Endometrium (tissue), 2 donors: ENCODE data around the gene TAF11L13.
"Not testable (repeated sequence)": the region's sequence is repeated elsewhere in the genome, so short reads cannot be mapped to it uniquely, and the experiment has no call there.

ENCODE experiments used
- FAIRE-seq: peaks from 2 replicates; lab custom pipeline; 2012; peaks lifted over from hg19 to GRCh38; lab: Jason Lieb, UNC
- donor health status: control.
- donor health status: control.

TAF11L13 gene

DNA sequence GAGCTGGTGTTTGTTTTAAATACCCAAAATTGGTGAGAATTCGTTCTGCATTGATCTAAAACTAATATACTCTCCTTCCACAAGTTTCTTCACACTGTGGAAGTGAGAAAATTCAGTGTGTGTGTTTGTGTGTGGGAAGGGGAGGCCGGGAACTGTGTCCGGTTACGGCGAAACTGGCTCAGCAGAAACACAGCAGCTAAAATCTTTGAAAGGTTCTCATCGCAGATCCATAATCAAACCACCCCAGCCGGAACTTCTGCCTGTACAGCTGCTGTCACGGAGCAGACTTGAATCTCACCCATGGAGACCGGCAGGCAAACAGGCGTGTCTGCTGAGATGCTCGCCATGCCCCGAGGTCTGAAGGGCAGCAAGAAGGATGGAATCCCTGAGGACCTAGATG, at the start of gene TAF11L13:
Gene TAF11L13, plus strand, starts transcription at position 301 of the 400 bp plus-strand sequence.
- not testable (repeated sequence) for FAIRE-seq

- FAIRE-seq = not testable (repeated sequence)
Measured at GRCh38 chr5:17585658-17586057, 46.2 kb upstream of the TAF11L13 start, which contains the start of gene TAF11L7. Gene TAF11L7, minus strand, starts transcription at chr5:17585758.

DNA sequence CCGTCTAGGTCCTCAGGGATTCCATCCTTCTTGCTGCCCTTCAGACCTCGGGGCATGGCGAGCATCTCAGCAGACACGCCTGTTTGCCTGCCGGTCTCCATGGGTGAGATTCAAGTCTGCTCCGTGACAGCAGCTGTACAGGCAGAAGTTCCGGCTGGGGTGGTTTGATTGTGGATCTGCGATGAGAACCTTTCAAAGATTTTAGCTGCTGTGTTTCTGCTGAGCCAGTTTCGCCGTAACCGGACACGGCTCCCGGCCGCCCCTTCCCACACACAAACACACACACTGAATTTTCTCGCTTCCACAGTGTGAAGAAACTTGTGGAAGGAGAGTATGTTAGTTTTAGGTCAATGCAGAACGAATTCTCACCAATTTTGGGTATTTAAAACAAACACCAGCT, 41.0 kb upstream of the TAF11L13 start, which contains the start of gene TAF11L8:
Gene TAF11L8, minus strand, starts transcription at position 101 of the 400 bp plus-strand sequence.
- FAIRE-seq = not testable (repeated sequence)

DNA sequence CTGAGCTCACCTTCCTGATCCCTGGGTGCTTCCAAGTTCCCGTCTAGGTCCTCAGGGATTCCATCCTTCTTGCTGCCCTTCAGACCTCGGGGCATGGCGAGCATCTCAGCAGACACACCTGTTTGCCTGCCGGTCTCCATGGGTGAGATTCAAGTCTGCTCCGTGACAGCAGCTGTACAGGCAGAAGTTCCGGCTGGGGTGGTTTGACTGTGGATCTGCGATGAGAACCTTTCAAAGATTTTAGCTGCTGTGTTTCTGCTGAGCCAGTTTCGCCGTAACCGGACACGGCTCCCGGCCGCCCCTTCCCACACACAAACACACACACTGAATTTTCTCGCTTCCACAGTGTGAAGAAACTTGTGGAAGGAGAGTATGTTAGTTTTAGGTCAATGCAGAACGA, 37.6 kb upstream of the TAF11L13 start, which contains the start of gene TAF11L9:
Gene TAF11L9, minus strand, starts transcription at position 140 of the 400 bp plus-strand sequence.
- FAIRE-seq = not testable (repeated sequence)

GRCh38 chr5:17597728-17598127, 34.2 kb upstream of the TAF11L13 start, which contains the start of gene TAF11L10:
Gene TAF11L10, minus strand, starts transcription at chr5:17597828.
- not testable (repeated sequence) for FAIRE-seq

DNA sequence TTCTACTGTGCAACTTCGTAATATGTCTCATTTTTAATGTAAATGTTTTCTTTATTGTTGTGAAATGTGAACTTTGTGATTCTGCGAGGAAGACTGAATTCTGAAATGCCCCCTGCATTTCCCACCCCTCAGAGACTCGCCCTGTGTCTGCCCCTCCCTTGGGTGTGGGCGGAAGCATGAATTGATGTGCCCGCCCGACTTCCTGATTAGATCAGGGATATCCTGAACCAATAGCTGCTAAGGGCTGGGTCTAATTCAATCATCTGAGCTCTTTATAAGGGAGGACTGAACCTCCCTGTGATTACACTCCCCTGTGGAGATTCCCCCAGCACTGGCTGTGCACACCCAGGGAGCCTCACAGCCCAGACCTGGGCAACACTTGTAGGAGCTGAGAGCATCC, 28.0 kb upstream of the TAF11L13 start, which contains the start of gene TAF11L11:
Gene TAF11L11, plus strand, starts transcription at position 304 of the 400 bp plus-strand sequence.
- not testable (repeated sequence) for FAIRE-seq

DNA sequence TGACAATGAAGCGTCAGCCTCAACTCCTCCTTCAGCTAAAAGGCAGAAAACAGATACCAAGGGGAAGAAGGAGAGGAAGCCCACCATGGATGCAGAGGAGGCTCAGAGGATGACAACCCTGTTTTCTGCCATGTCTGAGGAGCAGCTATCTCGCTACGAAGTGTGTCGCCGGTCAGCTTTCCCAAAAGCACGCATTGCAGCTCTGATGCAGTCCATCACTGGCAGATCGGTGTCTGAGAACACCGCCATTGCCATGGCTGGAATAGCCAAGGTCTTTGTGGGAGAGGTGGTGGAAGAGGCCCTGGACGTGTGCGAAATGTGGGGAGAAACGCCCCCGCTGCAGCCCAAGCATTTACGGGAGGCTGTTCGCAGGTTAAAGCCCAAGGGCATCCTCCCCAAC, 26.9 kb upstream of the TAF11L13 start:
- no peak for FAIRE-seq

DNA sequence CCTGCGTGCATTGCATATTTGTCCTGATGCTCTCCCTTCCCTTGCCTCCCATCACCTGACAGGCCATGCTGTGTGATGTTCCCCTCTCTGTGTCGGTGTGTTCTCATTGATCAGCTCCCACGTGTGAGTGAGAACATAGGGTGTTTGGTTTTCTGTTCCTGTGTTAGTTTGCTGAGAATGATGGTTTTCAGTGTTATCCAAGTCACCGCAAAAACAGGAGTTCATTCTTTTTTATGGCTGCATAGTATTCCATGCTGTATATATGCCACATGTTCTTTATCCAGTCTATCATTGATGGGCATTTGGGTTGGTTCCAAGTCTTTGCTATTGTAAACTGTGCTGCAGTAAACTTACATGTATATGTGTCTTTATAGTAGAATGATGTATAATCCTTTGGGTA, 24.4 kb upstream of the TAF11L13 start:
- not testable (repeated sequence) for FAIRE-seq

DNA sequence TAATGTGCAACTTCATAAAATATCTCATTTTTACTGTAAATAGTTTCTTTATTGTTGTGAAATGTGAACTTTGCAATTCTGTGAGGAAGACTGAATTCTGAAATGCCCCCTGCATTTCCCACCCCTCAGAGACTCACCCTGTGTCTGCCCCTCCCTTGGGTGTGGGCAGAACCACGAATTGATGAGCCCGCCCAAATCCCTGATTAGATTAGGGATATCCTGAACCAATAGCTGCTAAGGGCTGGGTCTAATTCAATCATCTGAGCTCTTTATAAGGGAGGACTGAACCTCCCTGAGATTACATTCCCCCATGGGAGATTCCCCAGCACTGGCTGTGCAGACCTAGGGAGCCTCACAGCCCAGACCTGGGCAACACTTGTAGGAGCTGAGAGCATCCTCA, 21.8 kb upstream of the TAF11L13 start, which contains the start of gene TAF11L12:
Gene TAF11L12, plus strand, starts transcription at position 301 of the 400 bp plus-strand sequence.
- not testable (repeated sequence) for FAIRE-seq

DNA sequence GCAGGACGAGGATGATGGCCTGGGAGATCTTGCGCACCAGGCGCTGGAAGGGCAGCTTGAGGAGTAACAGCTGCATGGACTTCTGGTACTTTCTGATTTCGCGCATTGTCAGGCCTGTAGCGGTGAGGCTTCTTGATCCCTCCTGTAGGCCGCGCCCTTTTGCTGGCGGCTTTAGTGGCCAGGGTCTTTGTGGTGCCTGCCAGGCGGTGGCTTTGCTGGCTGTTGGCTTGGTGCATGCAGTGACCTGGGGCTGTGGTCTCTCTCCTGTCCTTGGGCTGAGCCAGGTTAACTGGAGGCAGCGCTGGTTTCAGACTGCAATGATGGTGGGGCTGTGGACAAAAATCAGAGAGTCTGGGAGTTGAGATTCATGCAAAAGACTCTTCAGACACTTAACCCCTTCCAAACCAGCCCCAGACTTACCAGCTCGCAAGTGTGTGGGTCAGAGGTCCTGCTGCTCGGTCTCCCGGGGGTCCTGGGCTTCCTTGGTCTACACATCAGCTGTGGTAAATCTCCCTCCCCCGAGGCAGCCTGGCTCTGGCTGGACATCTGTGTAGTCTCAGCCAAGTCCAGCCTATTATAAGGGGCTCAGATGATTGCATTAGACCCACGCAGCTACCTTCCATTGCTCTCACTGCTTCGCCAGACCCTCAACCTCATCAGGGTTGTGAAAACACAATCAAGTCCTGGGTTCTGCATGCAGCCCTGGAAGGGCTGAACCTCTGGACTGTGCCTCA, 16.8 kb upstream of the TAF11L13 start:
- FAIRE-seq = no peak

- no peak for FAIRE-seq
Measured at GRCh38 chr5:17619354-17619753, 12.5 kb upstream of the TAF11L13 start.

DNA sequence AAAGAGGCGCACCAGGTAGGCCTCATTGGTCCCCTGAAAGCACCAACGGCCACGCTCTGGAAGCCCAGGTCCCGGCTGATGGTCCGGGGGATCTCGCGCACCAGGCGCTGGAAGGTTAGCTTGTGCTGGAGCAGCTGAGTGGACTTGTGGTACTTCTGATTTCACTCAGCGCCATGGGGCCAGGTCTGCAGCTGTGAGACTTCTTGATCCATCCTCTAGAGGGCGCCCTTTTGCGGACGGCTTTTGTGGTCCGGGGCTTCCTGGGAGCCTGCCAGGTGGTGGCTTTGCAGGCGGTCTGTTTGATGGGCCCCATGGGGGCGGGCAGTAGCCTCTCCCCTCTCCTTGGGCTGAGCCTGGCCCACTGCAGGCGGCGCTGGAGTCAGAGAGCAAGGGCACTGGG, 11.3 kb upstream of the TAF11L13 start:
- FAIRE-seq = no peak

DNA sequence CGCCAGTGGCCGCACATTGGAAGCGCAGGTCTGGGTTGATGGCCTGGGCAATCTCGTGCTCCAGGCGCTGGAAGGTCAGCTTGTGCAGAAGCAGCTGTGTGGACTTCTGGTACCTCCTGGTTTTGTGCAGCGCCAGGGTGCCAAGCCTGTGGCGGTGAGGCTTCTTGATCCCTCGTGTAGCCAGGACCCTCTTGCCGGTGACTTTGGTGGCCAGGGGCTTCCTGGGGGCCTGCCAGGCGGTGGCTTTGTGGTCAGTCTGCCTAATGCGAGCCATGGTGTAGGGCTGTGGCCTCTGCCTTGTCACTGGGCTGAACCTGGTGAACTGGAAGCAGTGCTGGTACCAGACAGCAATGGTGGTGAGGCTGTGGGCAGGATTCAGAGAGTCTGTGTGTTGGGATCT, 6.2 kb upstream of the TAF11L13 start:
- no peak for FAIRE-seq

DNA sequence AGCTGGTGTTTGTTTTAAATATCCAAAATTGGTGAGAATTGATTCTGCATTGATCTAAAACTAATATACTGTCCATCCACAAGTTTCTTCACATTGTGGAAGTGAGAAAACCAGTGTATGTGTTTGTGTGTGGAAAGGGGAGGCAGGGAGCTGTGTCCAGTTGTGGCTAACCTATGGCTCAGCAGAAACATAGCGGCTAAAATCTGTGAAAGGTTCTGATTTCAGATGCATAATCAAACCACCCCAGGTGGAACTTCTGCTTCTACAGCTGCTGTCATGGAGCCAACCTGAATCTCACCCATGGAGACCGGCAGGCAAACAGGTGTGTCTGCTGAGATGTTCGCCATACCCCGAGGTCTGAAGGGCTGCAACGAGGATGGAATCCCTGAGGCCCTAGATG, 2.3 kb downstream of the TAF11L13 start, which contains the start of gene TAF11L14:
Gene TAF11L14, plus strand, starts transcription at position 301 of the 400 bp plus-strand sequence.
- no peak for FAIRE-seq

DNA sequence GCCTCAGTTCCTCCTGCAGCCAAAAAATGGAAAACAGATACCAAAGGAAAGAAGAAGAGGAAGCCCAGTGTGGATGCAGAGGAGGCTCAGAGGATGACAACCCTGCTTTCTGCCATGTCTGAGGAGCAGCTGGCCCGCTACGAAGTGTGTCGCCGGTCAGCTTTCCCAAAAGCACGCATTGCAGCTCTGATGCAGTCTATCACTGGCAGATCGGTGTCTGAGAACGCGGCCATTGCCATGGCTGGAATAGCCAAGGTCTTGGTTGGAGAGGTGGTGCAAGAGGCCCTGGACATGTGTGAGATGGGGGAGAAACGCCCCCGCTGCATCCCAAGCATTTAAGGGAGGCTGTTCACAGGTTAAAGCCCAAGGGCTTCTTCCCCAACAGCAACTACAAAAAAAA, 17.3 kb downstream of the TAF11L13 start:
- FAIRE-seq = not testable (repeated sequence)

DNA sequence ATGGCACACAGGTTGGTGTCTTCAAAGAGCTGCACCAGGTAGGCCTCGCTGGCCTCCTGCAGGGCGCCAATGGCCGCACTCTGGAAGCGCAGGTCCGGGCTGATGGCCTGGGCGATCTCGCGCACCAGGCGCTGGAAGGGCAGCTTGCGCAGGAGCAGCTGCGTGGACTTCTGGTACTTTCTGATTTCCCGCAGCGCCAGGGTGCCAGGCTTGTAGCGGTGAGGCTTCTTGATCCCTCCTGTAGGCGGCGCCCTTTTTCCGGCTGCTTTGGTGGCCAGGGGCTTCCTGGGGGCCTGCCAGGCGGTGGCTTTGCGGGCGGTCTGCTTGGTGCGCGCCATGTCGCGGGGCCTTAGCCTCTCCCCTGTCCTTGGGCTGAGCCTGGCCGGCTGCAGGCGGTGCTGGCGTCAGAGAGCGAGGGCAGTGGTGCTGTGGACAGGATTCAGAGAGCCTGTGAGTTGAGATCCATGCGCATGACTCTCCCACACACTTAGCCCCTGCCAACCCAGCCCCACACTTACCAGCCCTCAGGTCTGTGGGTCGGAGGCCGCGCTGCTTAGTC, 23.4 kb downstream of the TAF11L13 start:
- not testable (repeated sequence) for FAIRE-seq

DNA sequence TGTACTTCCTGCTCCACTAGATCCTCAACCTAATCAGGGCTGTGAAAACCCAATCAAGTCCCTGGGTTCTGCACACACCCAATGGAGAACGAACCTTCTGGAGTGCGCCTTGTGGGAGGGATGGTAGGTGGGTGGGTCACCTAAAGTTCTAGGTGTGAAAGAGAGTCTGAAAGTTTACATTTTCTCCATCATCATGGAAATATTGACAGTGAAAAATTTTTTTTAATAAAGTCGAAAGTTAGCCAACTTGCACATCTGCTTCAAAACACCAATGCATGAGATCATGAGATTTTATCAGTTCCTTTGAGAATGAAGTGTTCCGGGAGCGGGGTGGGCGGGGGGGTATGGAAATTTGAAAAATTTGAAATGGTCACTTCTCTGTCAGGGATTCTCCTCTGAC, 24.0 kb downstream of the TAF11L13 start:
- FAIRE-seq = no peak

GRCh38 chr5:17663182-17663581, 31.3 kb downstream of the TAF11L13 start:
- FAIRE-seq = no peak

DNA sequence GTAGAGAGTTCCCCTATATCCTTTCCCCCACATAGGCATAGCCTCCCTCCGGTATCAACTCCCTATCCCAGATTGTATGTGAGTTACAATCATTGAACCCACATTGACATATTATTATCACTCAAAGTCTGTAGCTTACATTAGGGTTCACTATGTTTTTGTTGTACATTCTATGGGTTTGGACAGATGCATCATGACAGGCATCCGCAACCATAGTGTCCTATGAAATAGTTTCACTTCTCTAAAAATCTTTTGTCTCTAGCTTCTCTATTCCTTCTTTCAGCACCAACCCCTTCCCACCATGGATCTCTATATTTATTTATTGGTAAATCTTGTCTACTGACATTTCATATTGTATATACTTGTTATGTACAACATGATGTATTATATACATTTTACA, 33.9 kb downstream of the TAF11L13 start:
- FAIRE-seq = no peak

- no peak for FAIRE-seq
Measured at GRCh38 chr5:17666726-17667235, 34.9 kb downstream of the TAF11L13 start.

GRCh38 chr5:17670353-17670752, 38.5 kb downstream of the TAF11L13 start:
- no peak for FAIRE-seq

- FAIRE-seq = no peak
Measured at GRCh38 chr5:17678751-17679324, 47.0 kb downstream of the TAF11L13 start.
